Stimulated activated CD4-positive, alpha-beta T cell treated with anti-CD3 and anti-CD28 coated beads, Interleukin-12 subunit alpha, Interleukin-12 subunit beta, amount 100 ng/mL, for 24 hours (primary cell): ENCODE results near the gene RAB27B.

Experiments used
- DNase-seq, 2 experiments: peaks; one replicate each; pipeline ENCODE4 v3.0.0-alpha.2; 2020; ENCODE audit warnings: low read depth in 2 of 2

RAB27B gene

DNA sequence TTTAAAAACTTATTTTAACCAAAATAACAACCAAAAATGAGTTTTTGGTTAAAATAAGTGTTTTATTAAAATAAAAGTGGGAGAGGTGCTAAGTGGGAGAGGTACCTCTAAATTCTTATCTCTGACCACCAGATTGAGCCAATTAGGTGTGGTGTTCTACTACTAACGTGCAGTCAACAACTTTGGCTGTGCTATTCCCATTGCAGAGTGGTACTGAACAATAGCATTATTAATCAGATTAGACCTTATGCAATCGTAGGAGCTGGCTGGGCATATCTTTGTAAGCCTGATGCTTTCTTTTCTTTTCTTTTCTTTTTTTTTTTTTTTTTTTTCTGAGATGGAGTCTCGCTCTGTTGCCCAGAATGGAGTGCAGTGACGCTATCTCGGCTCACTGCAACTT lies 38.9 kb downstream of the RAB27B start:
- no peak for DNase-seq

DNA sequence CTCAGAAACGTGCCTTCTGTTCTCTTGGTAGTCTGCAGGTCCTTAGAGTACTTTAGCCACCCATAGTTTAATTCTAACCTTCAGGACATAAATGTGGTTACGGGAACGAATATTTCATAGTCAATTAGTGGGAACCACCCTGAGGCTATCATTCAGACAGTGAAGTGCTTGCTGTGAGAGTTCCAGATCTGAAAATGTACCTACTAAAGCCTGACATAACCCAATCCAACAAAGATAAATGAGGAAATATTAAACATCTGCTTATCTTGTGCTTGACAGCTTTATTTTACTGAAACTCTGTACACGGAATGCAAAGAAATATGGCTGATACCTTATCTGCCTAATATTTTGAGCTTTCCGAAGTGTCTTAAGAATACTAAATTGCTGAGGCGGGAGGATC lies 43.0 kb downstream of the RAB27B start:
- DNase-seq: no peak

DNA sequence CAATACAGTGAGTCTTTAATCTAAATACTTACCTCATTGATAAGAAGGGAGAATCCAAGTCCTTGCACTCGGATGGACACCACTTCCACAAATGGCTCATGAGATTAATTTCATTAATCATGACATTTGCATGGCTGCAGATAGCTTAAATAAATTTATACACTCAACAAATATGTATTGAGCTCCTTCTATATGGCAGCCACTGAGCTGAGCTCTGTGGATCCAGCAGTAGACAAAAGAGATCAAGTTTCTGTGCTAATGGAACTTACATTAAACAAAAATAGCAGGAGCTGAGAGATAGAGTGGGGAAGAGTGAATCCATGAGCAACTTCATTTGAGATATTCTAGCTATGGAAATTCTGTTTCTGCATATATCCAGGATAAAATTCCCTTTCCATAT lies 44.4 kb downstream of the RAB27B start:
- DNase-seq: no peak

DNA sequence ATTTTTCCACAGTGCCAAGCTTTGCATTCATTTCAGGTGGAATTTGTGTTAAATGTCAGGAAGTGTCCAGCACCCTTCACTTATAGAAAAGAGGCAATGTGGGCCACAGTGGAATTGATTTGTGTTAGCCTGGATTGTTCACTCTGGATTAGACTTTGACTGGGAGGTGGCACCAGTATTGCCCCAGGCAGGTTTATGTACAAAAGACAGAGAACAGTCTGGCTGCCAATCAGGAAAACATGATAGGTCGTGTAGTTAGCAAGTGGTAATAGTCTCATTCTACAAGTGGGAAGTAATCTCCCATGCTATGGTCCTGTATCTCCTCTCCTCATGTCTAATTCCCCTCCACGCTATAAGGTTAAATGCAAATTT lies 45.6 kb downstream of the RAB27B start:
- DNase-seq: no peak

DNA sequence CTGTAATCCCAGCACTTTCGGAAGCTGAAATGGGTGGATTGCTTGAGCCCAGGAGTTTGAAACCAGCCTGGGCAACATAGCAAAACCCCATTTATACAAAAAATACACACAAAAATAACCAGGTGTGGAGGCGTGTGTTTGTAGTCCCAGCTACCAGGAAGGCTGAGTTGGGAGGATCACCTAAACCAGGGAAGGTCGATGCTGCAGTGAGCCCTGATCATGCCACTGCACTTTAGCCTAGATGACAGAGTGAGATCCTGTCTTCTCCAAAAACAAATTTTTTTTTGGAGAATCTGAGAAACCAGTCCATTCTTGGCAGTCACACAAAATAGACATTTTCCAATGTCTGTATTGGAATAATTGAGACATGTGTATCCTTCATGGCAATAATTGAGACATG lies 46.8 kb downstream of the RAB27B start:
- no peak for DNase-seq

DNA sequence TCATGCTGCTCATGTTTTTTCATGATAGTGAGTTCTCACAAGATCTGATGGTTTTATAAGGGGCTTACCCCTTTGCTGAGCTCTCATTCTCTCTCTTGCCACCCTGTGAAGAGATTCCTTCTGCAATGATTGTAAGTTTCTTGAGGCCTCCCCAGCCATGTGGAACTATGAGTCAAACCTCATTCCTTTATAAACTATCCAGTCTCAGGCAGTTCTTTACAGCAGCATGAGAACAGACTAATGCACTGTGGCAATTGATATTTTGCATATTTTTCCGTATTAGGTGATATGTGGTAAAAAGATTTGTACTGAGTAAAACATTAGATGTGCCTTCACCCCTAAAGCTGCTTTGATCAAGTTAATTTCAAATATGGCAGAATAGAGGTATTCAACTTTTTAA lies 48.8 kb downstream of the RAB27B start:
- no peak for DNase-seq

DNA sequence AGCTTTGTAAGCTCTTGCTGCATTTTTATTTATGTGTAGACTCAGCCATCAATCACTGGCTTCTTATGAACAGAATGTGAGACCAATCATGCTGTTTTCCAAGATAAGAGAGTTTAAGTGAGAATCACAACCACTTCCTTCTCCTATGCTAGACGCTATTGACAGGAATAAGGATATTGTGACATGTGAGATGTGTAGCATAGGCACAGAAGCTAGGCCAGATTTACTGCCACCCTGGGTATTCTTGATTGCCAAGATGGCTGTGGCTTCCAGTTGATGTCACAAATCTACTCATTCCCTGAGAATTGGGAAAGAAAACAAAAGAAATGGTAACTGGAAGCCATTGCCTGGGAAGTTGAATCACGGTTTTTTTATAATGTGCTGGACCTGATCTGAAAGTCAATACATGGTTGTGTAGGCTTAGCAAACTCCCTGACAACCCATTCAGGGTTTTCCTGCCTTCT lies 49.9 kb downstream of the RAB27B start:
- no peak for DNase-seq

DNA sequence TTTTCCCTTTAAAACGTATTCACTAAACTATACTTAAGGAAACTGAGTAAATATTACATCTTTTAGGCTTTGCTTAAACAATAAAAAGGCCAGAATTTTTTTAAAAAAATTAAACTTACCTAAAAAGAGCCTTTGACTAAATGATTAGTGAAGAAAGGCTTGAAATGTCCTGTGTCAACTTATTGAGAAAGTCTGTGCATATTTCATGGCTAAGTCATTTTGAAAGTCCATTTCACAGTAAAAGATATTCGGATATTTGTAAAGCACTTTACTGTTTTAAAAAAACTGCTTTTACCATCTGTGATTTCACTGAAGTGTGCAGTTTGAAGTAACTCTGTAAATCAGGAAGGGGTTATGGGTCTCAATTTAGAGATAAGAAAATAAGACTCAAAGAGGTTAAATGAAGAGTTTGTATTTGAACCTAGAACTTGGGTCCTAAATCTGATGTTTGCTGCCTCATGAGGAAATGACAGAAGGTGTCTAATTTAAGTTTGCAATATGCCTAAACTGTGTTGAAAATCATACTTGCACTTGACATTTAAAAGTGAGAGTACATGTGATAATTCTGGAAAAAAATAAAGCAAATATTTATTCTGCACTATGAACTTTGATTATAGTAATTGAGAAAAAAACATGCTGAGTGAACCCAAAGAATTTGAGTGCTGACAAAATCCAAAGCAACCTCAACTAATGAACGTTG lies 50.5 kb downstream of the RAB27B start:
- DNase-seq: no peak

DNA sequence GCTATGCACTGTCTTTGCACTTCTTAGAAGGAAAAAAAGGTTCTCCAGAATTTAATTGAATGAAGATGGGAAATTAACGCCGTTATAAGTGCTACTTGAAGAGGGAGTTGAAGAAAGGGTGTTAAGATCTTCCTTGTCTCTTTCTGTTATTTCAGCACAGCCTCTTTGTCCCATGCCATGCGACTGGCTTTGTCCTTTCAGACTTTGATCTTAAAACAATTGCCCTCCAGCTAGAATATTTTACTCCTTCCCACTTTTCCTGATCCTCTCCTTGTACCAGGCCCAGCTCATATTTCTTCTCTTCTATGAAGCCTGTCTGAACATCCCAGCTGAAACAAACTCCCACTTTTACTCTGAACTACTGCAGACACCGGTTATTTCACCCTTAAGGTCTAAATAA lies 51.4 kb downstream of the RAB27B start:
- DNase-seq: no peak

DNA sequence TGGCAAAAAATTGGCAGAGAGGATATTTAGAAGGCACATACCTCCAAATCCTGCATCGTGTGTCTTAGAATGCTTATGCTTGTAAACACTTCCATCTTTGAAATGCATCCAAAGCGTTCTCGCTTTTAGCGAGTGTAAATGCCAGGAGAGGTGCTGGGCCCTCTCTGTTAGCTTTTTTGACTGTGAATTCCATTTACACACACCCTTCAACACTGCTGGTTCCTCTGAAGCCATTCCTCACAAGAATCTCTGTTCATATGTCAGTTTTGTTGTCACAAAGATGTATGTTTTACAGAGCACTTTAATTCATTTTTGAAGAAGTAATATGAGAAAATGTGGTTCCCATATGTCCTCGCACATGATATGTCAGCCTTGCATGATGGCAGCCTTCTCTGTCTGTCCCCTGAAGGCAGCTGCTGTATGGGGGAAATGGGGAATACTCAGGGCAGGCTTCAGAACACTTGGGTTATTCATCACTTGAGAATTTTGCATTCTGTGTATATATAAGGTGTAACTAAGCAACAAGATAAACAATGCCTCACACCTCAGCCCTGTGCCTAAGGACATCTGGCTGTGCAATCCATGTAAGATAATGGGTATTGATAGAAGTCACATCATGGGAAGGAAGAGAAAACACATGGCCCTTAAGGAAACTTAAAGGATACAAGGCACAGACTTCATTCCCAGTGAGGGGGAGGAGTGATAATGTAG lies 52.3 kb downstream of the RAB27B start:
- no peak for DNase-seq

DNA sequence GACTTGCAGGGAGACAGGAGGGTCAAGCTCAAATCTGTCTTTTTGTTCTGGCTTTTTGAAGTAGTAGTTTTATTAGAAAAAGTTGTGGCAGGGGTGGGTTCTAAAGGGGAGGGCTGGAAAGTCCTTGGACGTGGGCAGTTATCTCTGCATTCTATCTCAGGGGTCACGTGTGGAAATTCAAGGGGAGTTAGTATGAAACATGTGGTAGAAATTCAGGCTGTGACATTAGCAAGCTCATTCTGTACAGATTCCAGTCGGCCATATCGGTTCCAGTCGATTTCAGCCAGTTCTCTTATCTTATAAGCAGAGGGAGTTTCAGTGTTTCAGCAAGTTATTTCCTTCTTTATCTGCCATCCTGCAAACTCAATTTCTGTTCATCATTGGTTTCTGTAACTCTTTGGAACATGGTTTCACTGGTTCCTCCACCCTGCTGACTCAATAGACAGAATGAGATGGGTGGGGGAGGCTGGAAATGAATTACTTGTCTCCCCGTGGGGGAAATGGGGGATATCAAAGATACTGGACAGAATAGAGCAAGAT lies 53.0 kb downstream of the RAB27B start:
- no peak for DNase-seq

DNA sequence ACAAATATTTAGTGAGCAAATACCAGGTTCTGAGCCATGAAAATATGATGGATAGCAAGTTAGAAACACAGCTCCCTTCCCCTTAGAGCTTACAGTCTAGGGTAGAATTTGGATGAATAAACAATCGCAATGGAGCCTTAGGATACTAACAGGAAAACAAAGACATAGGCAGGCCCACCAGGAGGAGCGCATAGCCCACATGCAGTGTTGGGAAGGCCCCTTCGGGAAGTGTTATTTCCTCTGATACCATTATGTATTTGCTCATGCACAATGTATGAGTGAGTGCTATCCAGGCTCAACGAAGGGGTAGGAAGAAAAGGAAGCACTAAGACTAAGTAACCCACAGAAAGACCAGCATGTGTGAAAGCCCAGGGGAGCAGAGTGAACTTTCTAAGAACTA lies 54.0 kb downstream of the RAB27B start:
- no peak for DNase-seq

DNA sequence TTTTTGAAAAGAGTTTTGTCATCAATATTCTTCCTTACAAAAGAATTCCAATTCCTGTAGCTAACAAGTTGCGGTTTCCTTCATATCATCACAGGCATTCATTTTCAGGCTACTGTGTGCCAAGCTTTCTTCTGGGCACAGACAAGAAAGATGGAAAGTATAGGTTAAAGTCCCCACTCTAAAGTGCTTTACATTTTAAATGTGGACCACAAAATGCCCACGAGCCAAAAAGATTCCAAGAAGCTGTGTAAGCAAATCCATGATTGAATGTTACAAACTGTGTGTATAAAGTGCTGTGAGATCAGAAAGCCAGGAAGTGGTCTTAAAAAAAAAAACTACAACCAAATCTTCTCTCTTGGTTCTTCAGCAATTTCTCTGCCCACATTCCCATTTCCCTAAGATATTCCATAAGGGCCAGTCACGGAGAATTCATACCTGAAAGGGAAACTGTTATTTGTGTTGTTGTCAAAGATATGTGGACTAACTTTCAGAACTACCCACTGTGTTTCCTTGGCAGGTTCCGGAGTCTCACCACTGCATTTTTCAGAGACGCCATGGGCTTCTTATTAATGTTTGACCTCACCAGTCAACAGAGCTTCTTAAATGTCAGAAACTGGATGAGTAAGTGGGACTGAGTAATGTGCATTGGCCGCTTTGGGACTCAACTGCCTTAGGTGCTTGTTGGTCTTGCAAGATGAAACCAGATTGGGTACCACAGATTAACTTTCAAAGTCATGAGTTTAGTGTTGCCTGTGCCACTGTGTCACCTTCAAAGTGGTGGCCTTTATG lies 55.7 kb downstream of the RAB27B start:
- DNase-seq: no peak

DNA sequence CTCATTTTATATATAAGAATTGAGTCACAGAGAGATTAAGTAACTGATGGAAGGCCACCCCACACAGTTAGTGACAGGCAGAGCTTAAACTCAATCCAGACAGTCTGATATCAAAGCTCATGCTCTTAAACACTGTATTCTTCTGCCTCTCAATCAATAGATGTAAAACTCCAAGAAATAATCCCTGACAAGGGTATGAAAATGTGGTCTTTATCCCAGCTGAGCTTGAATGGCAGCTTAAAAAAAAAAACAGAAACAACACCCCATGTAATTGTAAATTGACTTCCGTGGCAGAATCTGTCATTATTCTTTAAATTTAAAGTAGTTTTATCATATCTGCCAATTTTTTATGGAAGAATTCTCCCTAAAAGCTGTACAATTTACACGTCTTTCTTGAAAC lies 60.1 kb downstream of the RAB27B start:
- DNase-seq: no peak

DNA sequence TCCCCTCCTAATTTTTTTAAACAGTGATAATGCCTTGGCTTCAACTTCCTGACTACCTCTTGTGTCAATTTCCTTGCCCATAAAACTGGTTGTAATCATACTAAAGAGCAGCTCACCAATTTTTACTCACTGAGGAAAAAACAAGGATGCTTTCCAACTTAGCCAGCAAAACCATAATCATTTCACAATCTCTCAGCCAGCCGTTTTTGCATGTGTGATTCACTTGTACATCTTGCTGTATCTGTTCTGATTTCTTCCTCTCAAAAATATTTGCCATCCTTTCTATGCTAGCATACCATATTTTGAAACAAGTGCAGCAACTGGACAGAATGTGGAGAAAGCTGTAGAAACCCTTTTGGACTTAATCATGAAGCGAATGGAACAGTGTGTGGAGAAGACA lies 60.7 kb downstream of the RAB27B start:
- DNase-seq: no peak

DNA sequence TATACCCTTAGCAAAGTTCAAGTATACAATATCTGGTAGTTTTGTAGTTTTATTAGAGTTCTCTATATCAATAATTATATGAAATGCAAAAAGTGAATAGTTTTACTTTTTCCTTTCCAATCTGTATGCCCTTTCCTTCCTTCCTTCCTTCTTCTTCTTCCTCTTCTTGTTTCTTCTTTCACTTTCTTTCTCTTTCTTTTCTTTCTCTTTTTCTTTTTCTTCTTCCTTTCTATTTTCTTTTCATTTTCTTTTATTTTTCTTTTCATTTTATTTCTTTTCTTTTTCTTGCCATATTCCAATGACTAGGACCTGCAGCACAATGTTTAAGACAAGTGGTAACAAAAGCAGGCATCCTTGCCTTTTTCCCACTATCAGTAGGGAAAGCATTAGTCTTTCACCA lies 71.2 kb downstream of the RAB27B start:
- DNase-seq: no peak

DNA sequence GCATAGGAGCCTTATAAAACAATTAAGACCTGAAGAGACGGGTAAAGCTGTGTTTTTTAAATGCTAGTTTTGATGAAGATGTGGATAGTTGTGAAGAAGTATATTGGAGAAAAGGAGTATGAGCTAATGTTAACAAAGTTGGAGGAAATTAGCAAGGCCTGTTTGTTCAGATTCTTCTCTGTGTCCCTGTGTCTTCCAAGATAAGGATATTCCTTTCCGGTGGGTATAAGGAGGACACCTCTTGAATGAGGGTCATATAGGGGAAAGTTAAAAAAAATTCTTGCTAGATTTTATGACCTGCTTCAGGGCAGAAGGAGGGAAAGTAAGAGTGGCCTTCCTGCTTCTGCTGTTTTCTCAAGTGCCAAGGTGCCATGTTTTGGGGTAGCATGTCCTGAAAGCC lies 72.0 kb downstream of the RAB27B start:
- DNase-seq: no peak

DNA sequence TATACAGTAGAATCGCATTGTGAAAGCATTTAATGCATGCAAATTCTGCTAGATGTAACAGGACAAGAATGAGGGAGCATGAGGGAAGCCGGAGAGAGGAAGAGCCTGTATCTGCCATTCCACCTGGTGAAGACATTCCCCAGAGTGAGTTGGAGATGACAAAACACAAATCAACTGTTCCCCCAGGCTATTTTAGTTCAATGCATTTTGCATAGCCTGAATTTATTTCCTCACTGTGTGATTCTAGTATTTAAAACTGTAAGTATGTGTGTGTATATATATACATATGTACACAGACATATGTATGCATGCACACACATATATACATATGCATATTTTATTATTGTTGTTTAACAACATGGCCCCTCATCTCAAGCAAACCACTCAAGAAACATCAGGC lies 76.3 kb downstream of the RAB27B start:
- DNase-seq: no peak

DNA sequence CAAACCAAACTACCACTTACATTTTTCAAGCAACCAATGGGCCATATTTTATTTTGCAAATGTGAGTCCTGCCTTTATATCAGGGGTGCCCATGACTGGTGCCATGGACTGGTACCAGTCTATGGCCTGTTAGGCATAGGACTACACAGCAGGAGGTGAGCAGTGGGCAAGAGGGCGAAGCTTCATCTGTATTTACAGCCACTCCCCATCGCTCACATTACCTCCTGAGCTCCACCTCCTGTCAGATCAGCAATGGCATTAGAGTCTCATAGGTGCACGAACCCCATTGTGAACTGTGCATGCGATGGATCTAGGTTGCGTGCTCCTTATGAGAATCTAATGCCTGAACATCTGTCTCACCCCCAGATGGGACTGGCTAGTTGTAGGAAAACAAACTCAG lies 77.4 kb downstream of the RAB27B start:
- no peak for DNase-seq

DNA sequence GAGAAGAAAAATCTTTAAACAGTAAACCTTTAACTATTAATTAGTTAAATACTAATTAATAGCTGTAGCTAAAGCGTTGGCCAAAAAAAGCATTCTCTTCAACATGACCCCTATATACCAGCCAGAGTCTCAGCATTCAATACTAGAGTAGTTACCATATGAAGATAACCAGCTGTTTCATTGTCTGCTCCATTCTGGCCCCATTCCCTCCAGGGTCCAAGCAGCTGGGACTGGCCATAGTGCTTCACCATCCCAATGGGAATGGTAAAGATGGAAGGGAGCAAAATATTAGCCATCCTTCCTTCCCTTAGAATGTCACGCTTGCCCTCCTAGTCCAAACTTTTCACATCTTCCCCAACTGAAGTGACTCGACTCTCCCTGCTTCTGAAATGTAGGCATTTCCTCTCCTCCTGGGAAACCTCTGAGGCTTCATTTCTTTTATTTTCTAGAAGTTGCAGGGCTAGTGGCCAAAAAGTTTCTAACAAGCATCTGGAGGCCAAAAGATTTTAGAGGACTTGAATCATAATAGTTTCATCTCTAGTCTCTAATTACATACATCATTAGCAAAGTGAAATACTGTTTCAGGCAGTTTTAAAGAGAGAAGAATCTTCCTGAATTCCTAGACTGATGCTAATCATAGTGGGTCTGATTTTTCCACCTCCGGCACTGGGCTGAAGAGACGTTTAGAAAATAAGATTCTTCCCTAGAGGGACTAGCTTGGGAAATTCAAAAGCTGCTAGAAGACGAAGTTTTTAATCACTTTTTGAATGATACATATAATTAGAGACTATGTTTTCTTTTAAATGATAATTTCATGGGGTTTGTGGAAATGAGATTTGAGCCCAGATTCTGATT lies 78.3 kb downstream of the RAB27B start:
- no peak for DNase-seq

DNA sequence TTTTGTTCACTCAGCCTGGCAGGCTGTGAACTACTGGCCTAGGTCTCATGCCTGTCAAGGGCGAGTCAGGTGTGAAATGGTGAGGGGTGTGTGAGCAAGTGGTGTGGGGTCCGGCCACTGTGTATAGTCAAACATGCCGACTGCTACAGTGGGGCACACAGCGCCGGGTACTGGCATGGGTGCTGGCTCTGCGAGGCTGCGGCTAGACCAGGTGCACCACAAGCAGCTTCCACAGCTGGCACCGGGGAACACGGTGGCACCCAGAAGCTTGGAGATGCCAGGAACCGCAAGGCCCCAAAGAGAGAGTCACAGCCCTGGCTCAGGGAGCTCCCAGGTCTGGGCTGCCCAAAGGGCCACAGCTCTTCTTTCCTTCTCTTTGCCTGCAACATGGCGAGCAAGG lies 81.3 kb downstream of the RAB27B start:
- DNase-seq: no peak
